GM10266 (cell line): ENCODE results near the gene PPP1R3E.
"Not testable (repeated sequence)": the region's sequence is repeated elsewhere in the genome, so short reads cannot be mapped to it uniquely, and the experiment has no call there.

ENCODE experiments used
- DNase-seq: peaks from one replicate; pipeline ENCODE4 v3.0.0; 2012; ENCODE audit errors: extremely low spot score
- CTCF ChIP-seq: IDR thresholded peaks from 2 replicates; pipeline ENCODE4 v1.5.1; 2012; ENCODE audit warnings: mild to moderate bottlenecking, low read depth; ENCODE audit not compliant: control insufficient read depth, insufficient read depth; ENCODE audit errors: missing control alignments

The PPP1R3E gene

GRCh38 chr14:23275412-23275811 is 27.2 kb downstream of the PPP1R3E start:
- no peak for DNase-seq
- no peak for TF ChIP-seq CTCF

- no peak for TF ChIP-seq CTCF
- DNase-seq = no peak
Observed at GRCh38 chr14:23269193-23269592, 33.5 kb downstream of the PPP1R3E start.

DNA sequence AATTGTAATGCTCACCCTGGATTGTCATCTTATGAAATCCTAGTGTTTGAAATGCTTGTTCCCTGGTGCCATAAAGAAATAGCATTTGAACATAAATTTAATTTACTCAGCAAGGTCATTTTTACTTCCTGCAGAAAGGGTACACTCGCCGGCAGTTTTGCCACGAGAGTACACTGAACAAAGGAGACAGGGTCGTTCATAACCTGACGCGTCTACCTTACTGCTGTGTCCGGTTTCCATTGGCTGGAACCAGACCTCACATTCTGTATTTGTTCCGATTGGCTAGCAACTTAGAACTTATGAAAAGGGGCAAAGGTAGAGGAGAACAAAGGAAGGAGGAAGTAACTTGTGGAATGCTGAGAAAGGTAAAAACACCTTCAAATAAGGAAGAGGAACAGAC is 41.8 kb downstream of the PPP1R3E start:
- not testable (repeated sequence) for DNase-seq

DNA sequence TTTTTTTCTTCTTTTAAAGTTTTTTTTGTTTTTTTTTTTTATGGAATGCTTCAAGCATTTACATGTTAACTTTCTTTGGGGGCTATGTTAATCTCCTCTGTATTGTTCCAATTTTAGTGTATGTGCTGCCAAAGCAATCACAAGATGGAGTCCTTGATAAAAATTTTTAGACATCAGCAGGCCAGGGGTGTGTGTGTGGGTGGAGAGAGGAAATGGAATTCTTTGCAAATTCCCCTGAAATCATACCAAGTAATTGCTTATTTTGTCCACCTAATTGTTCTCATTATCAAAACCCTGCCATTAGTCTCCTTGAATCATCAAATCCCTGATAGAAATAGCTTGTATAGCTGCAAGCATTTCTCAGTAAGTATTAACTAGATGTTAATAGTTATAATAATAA is 43.2 kb downstream of the PPP1R3E start:
- no peak for DNase-seq
- TF ChIP-seq CTCF = no peak

DNA sequence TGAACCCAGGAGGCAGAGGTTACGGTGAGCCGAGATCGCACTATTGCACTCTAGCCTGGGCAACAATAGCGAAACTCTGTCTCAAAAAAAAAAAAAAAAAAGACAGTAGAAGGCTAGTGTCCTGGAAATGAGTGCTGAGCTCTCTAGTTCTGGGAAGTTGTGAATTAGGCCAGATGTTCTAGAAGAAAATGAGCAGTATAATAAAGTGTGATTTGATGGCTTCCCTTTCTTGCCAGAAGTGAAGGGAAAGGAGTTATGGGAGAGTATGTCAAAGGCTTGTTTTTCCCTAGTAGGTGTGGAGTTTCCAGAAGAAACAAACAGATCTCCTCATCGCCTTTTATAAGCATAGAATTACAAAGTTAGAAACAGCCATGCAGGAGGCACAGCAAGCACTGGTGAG is 44.4 kb downstream of the PPP1R3E start:
- no peak for DNase-seq
- no peak for TF ChIP-seq CTCF

- TF ChIP-seq CTCF = no peak
- DNase-seq = no peak
Observed at GRCh38 chr14:23252420-23253333, 50.0 kb downstream of the PPP1R3E start.

- DNase-seq = no peak
- TF ChIP-seq CTCF = no peak
Observed at GRCh38 chr14:23252006-23252405, 50.7 kb downstream of the PPP1R3E start.

DNA sequence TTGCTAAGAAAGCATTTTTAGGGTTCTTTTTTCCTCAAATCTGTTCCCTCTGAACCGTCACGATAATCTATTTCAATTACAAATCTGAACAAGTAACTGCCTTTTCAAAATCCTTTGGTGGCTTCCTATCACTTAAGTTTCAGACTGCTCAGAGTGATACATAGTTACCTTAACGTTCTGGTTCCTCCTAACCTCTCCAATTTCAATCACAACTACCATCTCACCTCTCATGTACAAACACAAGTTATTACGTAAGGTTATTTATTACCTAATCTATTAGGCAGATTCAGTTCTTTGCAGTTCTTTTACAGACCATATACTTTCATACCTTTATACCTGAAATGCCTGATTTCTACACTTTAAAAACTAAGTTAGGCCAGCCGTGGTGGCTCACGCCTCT is 52.8 kb downstream of the PPP1R3E start:
- TF ChIP-seq CTCF = no peak
- DNase-seq = no peak
